Nephron (organoid): ENCODE results near the gene CALML5.

Source experiments
- H3K27ac Mint-ChIP-seq, 3 experiments: 2 replicates each; pipeline ENCODE4 v1.8.0; 2020; ENCODE audit warnings: mixed read lengths in 3 of 3, mild to moderate bottlenecking in 2 of 3, moderate library complexity in 1 of 3
- H3K27me3 Mint-ChIP-seq: 2 replicates; pipeline ENCODE4 v1.8.0; 2021; ENCODE audit warnings: low read depth, mild to moderate bottlenecking, moderate library complexity, mixed read lengths
- H3K36me3 Mint-ChIP-seq: 2 replicates; pipeline ENCODE4 v1.8.0; 2020; ENCODE audit warnings: low read depth, mixed read lengths
- H3K4me1 Mint-ChIP-seq: 2 replicates; pipeline ENCODE4 v1.8.0; 2020; ENCODE audit warnings: mixed read lengths
- H3K4me3 Mint-ChIP-seq, 3 experiments: 2 replicates each; pipeline ENCODE4 v1.8.0; 2020; ENCODE audit warnings: mild to moderate bottlenecking in 3 of 3, mixed read lengths in 3 of 3, moderate library complexity in 2 of 3
- H3K9me3 Mint-ChIP-seq: 2 replicates; pipeline ENCODE4 v1.8.0; 2020; ENCODE audit warnings: mixed read lengths
- CTCF ChIP-seq, 3 experiments: fragments of 200-600 bp; sonication (generic); IDR thresholded peaks; one replicate each; pipeline ENCODE4 v1.5.0; 2021; ENCODE audit warnings: antibody characterized with exemption in 3 of 3; ENCODE audit not compliant: unreplicated experiment in 3 of 3

The CALML5 gene

GRCh38 chr10:5484205-5484604 is 15.2 kb downstream of the CALML5 start:
- Mint-ChIP-seq H3K9me3 (no peaks in the 10 kb centered on the region), H3K27me3 (peaks cover 7% of the 10 kb centered on the region), H3K27ac (no peak overlapping the region), H3K36me3 (no peaks in the 10 kb centered on the region), H3K4me1 (peaks cover 27% of the 10 kb centered on the region), H3K4me3 (no peak overlapping the region)
- no peak for TF ChIP-seq CTCF (IDR thresholded peaks at IDR 0.05; ENCODE audit: unreplicated experiment in 3 of 3)

- H3K9me3 Mint-ChIP-seq: no peaks in the 10 kb centered on the region
- H3K4me1 Mint-ChIP-seq: peaks cover 39% of the 10 kb centered on the region
- H3K36me3 Mint-ChIP-seq: no peaks in the 10 kb centered on the region
- H3K4me3 Mint-ChIP-seq: no peak overlapping the region
- peak overlapping the region in 1 of 3 experiments; percentile 74 for H3K27ac Mint-ChIP-seq
- H3K27me3 Mint-ChIP-seq: peaks cover 12% of the 10 kb centered on the region
- no peak for TF ChIP-seq CTCF (IDR thresholded peaks at IDR 0.05; ENCODE audit: unreplicated experiment in 3 of 3)
Observed at GRCh38 chr10:5482016-5482415, 17.4 kb downstream of the CALML5 start.

- Mint-ChIP-seq H3K4me1 (peaks cover 34% of the 10 kb centered on the region), H3K9me3 (no peaks in the 10 kb centered on the region), H3K36me3 (no peaks in the 10 kb centered on the region), H3K4me3 (no peak overlapping the region), H3K27me3 (peaks cover 12% of the 10 kb centered on the region), H3K27ac (peak overlapping the region in 2 of 3 experiments; percentile 20 to 77)
- no peak for TF ChIP-seq CTCF (IDR thresholded peaks at IDR 0.05; ENCODE audit: unreplicated experiment in 3 of 3)
Observed at GRCh38 chr10:5481121-5481520, 18.2 kb downstream of the CALML5 start.

- Mint-ChIP-seq H3K27me3 (peaks cover 12% of the 10 kb centered on the region), H3K4me1 (peaks cover 31% of the 10 kb centered on the region), H3K27ac (peak overlapping the region in 1 of 3 experiments; percentile 20), H3K36me3 (no peaks in the 10 kb centered on the region), H3K9me3 (no peaks in the 10 kb centered on the region), H3K4me3 (no peak overlapping the region)
- no peak for TF ChIP-seq CTCF (IDR thresholded peaks at IDR 0.05; ENCODE audit: unreplicated experiment in 3 of 3)
Observed at GRCh38 chr10:5480162-5480941, 19.0 kb downstream of the CALML5 start.

GRCh38 chr10:5479481-5480161 is 19.7 kb downstream of the CALML5 start:
- Mint-ChIP-seq H3K4me3 (no peak overlapping the region), H3K27ac (peak overlapping the region; percentile 9 to 60 (median 42))
- no peak for TF ChIP-seq CTCF (IDR thresholded peaks at IDR 0.05; ENCODE audit: unreplicated experiment in 3 of 3)

More at GRCh38 chr10:5479481-5480161, 19.7 kb downstream of the CALML5 start:
- Mint-ChIP-seq H3K9me3 (no peaks in the 10 kb centered on the region), H3K27me3 (peaks cover 8% of the 10 kb centered on the region), H3K4me1 (peaks cover 31% of the 10 kb centered on the region), H3K36me3 (no peaks in the 10 kb centered on the region)
